ENCODE results near the gene SIK3.

DNA sequence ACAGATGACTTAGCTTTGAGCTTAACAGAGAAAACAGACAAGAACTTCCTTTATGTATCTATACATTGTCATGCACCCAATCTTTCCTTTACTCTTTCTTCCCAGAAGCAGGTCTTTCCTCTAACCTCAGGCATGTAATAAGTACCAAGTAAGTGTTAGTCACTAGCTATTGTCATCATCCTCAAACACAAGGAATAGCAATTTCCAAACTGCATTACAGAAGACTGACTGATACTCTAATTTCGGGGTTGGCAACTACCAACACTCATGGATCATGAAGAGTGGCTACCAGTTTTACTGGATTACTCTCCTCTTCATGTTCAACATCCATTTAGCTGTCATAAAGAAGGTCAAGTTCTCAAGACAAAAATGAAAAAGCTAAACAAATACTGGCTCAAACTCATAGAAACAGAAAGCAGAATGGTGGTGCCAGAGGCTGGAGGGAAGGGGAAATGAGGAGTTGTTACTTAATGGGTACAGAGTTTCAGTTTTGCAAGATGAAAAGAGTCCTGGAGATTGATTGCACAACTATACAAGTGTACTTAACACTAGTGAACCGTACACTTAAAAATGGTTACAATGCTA is 111.6 kb downstream of the SIK3 start:
- TF ChIP-seq, protein P1, sequence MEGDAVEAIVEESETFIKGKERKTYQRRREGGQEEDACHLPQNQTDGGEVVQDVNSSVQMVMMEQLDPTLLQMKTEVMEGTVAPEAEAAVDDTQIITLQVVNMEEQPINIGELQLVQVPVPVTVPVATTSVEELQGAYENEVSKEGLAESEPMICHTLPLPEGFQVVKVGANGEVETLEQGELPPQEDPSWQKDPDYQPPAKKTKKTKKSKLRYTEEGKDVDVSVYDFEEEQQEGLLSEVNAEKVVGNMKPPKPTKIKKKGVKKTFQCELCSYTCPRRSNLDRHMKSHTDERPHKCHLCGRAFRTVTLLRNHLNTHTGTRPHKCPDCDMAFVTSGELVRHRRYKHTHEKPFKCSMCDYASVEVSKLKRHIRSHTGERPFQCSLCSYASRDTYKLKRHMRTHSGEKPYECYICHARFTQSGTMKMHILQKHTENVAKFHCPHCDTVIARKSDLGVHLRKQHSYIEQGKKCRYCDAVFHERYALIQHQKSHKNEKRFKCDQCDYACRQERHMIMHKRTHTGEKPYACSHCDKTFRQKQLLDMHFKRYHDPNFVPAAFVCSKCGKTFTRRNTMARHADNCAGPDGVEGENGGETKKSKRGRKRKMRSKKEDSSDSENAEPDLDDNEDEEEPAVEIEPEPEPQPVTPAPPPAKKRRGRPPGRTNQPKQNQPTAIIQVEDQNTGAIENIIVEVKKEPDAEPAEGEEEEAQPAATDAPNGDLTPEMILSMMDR (IDR thresholded peaks at IDR 0.05; ENCODE audit: insufficient read depth, low read length): no peak
- TF ChIP-seq POLR2AphosphoS5 (IDR thresholded peaks at IDR 0.05; ENCODE audit: low read depth) (no peak), SPI1 (IDR thresholded peaks at IDR 0.05; ENCODE audit: borderline replicate concordance, low read depth) (peak; percentile 54; the same call in 1 of the 2 replicates), GABPA (IDR thresholded peaks at IDR 0.05; ENCODE audit: low read depth) (no peak)
- TF ChIP-seq, protein P2, sequence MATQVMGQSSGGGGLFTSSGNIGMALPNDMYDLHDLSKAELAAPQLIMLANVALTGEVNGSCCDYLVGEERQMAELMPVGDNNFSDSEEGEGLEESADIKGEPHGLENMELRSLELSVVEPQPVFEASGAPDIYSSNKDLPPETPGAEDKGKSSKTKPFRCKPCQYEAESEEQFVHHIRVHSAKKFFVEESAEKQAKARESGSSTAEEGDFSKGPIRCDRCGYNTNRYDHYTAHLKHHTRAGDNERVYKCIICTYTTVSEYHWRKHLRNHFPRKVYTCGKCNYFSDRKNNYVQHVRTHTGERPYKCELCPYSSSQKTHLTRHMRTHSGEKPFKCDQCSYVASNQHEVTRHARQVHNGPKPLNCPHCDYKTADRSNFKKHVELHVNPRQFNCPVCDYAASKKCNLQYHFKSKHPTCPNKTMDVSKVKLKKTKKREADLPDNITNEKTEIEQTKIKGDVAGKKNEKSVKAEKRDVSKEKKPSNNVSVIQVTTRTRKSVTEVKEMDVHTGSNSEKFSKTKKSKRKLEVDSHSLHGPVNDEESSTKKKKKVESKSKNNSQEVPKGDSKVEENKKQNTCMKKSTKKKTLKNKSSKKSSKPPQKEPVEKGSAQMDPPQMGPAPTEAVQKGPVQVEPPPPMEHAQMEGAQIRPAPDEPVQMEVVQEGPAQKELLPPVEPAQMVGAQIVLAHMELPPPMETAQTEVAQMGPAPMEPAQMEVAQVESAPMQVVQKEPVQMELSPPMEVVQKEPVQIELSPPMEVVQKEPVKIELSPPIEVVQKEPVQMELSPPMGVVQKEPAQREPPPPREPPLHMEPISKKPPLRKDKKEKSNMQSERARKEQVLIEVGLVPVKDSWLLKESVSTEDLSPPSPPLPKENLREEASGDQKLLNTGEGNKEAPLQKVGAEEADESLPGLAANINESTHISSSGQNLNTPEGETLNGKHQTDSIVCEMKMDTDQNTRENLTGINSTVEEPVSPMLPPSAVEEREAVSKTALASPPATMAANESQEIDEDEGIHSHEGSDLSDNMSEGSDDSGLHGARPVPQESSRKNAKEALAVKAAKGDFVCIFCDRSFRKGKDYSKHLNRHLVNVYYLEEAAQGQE (IDR thresholded peaks at IDR 0.05; ENCODE audit: insufficient replicate concordance, low read depth): no peak

Data from HL-60 (cell line).